SK-N-SH (cell line): ENCODE measurements around the gene STX17.

Experiments used
- CHD2 ChIP-seq: fragments of 150-350 bp; IDR thresholded peaks from 2 replicates; pipeline ENCODE4 v1.6.1; 2018; ENCODE audit warnings: low read length; ENCODE audit not compliant: partially characterized antibody
- MAX ChIP-seq: IDR thresholded peaks from 2 replicates; pipeline ENCODE4 v1.4.0; 2012; ENCODE audit warnings: low read depth
- MEF2A ChIP-seq: IDR thresholded peaks from 2 replicates; pipeline ENCODE4 v1.4.0; 2012; ENCODE audit warnings: low read depth, borderline replicate concordance
- POLR2AphosphoS5 ChIP-seq: IDR thresholded peaks from 2 replicates; pipeline ENCODE4 v1.6.1; 2012; ENCODE audit warnings: low read depth, low read length
- RAD21 ChIP-seq: IDR thresholded peaks from 2 replicates; pipeline ENCODE4 v1.6.1; 2012; ENCODE audit warnings: mild to moderate bottlenecking, low read length
- USF2 ChIP-seq: fragments of 150-350 bp; IDR thresholded peaks from 2 replicates; pipeline ENCODE4 v1.6.1; 2017; ENCODE audit warnings: antibody characterized with exemption, low read length, low read depth, borderline replicate concordance
- TF ChIP-seq, protein P1 (sequence below): fragments of 200-600 bp; sonication (generic); IDR thresholded peaks from 2 replicates; pipeline ENCODE4 v1.6.1; 2017; ENCODE audit warnings: antibody characterized with exemption, mild to moderate bottlenecking, moderate library complexity
- TF ChIP-seq, protein P2 (sequence below): IDR thresholded peaks from 2 replicates; pipeline ENCODE4 v1.4.0; 2012; ENCODE audit warnings: low read depth, borderline replicate concordance

DNA sequence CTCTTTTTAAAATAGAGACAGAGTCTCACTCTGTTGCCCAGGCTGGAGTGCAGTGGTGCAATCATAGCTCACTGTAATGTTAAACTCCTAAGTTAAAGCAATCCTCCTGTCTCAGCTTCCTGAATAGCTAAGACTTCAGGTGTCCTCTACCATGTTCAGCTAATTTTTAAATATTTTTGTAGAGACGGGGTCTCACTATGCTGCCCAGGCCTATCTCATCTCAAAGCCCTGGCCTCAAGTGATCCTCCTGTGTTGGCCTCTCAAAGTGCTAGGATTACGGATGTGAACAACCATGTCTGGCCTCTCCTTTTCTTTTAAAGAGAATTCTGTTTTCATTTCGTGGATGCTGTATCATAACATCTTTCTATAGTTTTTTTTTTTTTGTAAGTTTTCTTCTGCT lies 11.7 kb downstream of the STX17 start:
- TF ChIP-seq MAX (no peak), POLR2AphosphoS5 (no peak), RAD21 (no peak), MEF2A (no peak), CHD2 (no peak), USF2 (no peak)
- TF ChIP-seq, protein P1, sequence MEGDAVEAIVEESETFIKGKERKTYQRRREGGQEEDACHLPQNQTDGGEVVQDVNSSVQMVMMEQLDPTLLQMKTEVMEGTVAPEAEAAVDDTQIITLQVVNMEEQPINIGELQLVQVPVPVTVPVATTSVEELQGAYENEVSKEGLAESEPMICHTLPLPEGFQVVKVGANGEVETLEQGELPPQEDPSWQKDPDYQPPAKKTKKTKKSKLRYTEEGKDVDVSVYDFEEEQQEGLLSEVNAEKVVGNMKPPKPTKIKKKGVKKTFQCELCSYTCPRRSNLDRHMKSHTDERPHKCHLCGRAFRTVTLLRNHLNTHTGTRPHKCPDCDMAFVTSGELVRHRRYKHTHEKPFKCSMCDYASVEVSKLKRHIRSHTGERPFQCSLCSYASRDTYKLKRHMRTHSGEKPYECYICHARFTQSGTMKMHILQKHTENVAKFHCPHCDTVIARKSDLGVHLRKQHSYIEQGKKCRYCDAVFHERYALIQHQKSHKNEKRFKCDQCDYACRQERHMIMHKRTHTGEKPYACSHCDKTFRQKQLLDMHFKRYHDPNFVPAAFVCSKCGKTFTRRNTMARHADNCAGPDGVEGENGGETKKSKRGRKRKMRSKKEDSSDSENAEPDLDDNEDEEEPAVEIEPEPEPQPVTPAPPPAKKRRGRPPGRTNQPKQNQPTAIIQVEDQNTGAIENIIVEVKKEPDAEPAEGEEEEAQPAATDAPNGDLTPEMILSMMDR: no peak
- TF ChIP-seq, protein P2, sequence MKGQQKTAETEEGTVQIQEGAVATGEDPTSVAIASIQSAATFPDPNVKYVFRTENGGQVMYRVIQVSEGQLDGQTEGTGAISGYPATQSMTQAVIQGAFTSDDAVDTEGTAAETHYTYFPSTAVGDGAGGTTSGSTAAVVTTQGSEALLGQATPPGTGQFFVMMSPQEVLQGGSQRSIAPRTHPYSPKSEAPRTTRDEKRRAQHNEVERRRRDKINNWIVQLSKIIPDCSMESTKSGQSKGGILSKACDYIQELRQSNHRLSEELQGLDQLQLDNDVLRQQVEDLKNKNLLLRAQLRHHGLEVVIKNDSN: no peak
